ENCODE results near the gene GSTM2.

The GSTM2 gene

GRCh38 chr1:109634292-109634691, 33.6 kb upstream of the GSTM2 start:
- TF ChIP-seq CTCF (IDR thresholded peaks at IDR 0.05; ENCODE audit: borderline replicate concordance, control extremely low read depth, extremely low read depth, insufficient read depth, missing control alignments): no peak
- in situ Hi-C loops (cut with MboI; ENCODE audit: low sequenced_read_pairs, unreplicated experiment): no loop called here
- no peak for DNase-seq (ENCODE audit: low spot score)

- DNase-seq (ENCODE audit: low spot score): no peak
- in situ Hi-C loops (cut with MboI; ENCODE audit: low sequenced_read_pairs, unreplicated experiment): no loop called here
- TF ChIP-seq CTCF (IDR thresholded peaks at IDR 0.05; ENCODE audit: borderline replicate concordance, control extremely low read depth, extremely low read depth, insufficient read depth, missing control alignments): no peak
These were observed 32.8 kb upstream of the GSTM2 start for GRCh38 chr1:109634771-109635750.

GRCh38 chr1:109635862-109636200, 32.0 kb upstream of the GSTM2 start:
- in situ Hi-C loops (cut with MboI; ENCODE audit: low sequenced_read_pairs, unreplicated experiment): no loop called here
- no peak for TF ChIP-seq CTCF (IDR thresholded peaks at IDR 0.05; ENCODE audit: borderline replicate concordance, control extremely low read depth, extremely low read depth, insufficient read depth, missing control alignments)
- no peak for DNase-seq (ENCODE audit: low spot score)

GRCh38 chr1:109636201-109636952, 31.5 kb upstream of the GSTM2 start:
- in situ Hi-C loops (cut with MboI; ENCODE audit: low sequenced_read_pairs, unreplicated experiment): no loop called here
- no peak for DNase-seq (ENCODE audit: low spot score)
- TF ChIP-seq CTCF (IDR thresholded peaks at IDR 0.05; ENCODE audit: borderline replicate concordance, control extremely low read depth, extremely low read depth, insufficient read depth, missing control alignments): no peak

- TF ChIP-seq CTCF (IDR thresholded peaks at IDR 0.05; ENCODE audit: borderline replicate concordance, control extremely low read depth, extremely low read depth, insufficient read depth, missing control alignments): no peak
- in situ Hi-C loops (cut with MboI; ENCODE audit: low sequenced_read_pairs, unreplicated experiment): no loop called here
- DNase-seq (ENCODE audit: low spot score): no peak
These were observed 30.4 kb upstream of the GSTM2 start for GRCh38 chr1:109637446-109637845.

GRCh38 chr1:109639063-109639840, 28.6 kb upstream of the GSTM2 start:
- in situ Hi-C loops (cut with MboI; ENCODE audit: low sequenced_read_pairs, unreplicated experiment): no loop called here
- no peak for TF ChIP-seq CTCF (IDR thresholded peaks at IDR 0.05; ENCODE audit: borderline replicate concordance, control extremely low read depth, extremely low read depth, insufficient read depth, missing control alignments)
- peak; percentile 4 for DNase-seq (ENCODE audit: low spot score)
